Right atrium auricular region (tissue), 2 donors: ENCODE results near the gene BRINP2. TPM values are rescaled to one million over a fixed set of nuclear protein-coding genes. Genes with fewer than 3 reads are reported as not detected.

Source experiments
- DNase-seq: peaks from one replicate; pipeline ENCODE4 v3.0.0-alpha.2; 2019; ENCODE audit warnings: low spot score
- H3K27ac ChIP-seq, 2 donors: fragments of 200-600 bp; sonication (generic); 1 replicate in 1 of 2; 2 replicates in 1 of 2; pipeline ENCODE4 v1.5.1; 2016 to 2019
- H3K27me3 ChIP-seq, 2 donors: fragments of 200-600 bp; sonication (generic); one replicate each; pipeline versions ENCODE4 v1.5.1 to v1.6.0; 2017 to 2019
- H3K36me3 ChIP-seq: fragments of 200-600 bp; sonication (generic); one replicate; pipeline ENCODE4 v1.5.1; 2016
- H3K4me1 ChIP-seq, 2 donors: fragments of 200-600 bp; sonication (generic); one replicate each; pipeline versions ENCODE4 v1.5.1 to v1.6.0; 2017 to 2019
- H3K4me3 ChIP-seq, 2 donors: fragments of 200-600 bp; sonication (generic); 1 replicate in 1 of 2; 2 replicates in 1 of 2; pipeline ENCODE4 v1.5.1; 2017 to 2019; ENCODE audit warnings: mild to moderate bottlenecking in 1 of 2, moderate library complexity in 1 of 2
- H3K9me3 ChIP-seq, 2 donors: fragments of 200-600 bp; sonication (generic); one replicate each; pipeline ENCODE4 v1.5.1; 2019
- CTCF ChIP-seq, 2 donors: fragments of 200-600 bp; sonication (generic); IDR thresholded peaks; one replicate each; pipeline ENCODE4 v1.5.1; 2019; ENCODE audit warnings: antibody characterized with exemption in 2 of 2
- total RNA-seq, 2 donors: library from RNA; depleted of rRNA; stranded (reverse); fragments of >200 nt; gene quantifications; one replicate each; pipeline ENCODE4 v1.1.0, GENCODE V29; 2016

BRINP2 gene
- total RNA-seq, 2 donors from 2014 or later: 0.96 to 1.1 TPM

GRCh38 chr1:177274687-177275211, 104.0 kb downstream of the BRINP2 start:
- no peak for TF ChIP-seq CTCF (IDR thresholded peaks at IDR 0.05)
- Histone ChIP-seq H3K4me3 (no peak overlapping the region), H3K4me1 (peaks cover 0 to 19% of the 10 kb centered on the region in 2 donors), H3K36me3 (no peaks in the 10 kb centered on the region), H3K27ac (peak overlapping the region in 1 of 2 donors; percentile 46), H3K27me3 (no peaks in the 10 kb centered on the region), H3K9me3 (no peaks in the 10 kb centered on the region)
- no peak for DNase-seq

- H3K27me3 ChIP-seq: no peaks in the 10 kb centered on the region
- peaks cover 0 to 19% of the 10 kb centered on the region in 2 donors for H3K4me1 ChIP-seq
- H3K36me3 ChIP-seq: no peaks in the 10 kb centered on the region
- no peak overlapping the region for H3K4me3 ChIP-seq
- no peaks in the 10 kb centered on the region for H3K9me3 ChIP-seq
- no peak overlapping the region for H3K27ac ChIP-seq
- DNase-seq: no peak
- no peak for TF ChIP-seq CTCF (IDR thresholded peaks at IDR 0.05)
Measured at GRCh38 chr1:177275736-177276135, 105.0 kb downstream of the BRINP2 start.

GRCh38 chr1:177278626-177279390, 108.0 kb downstream of the BRINP2 start:
- H3K27me3 ChIP-seq: no peaks in the 10 kb centered on the region
- peaks cover 0 to 19% of the 10 kb centered on the region in 2 donors for H3K4me1 ChIP-seq
- H3K27ac ChIP-seq: no peak overlapping the region
- H3K9me3 ChIP-seq: no peaks in the 10 kb centered on the region
- no peaks in the 10 kb centered on the region for H3K36me3 ChIP-seq
- no peak overlapping the region for H3K4me3 ChIP-seq
- TF ChIP-seq CTCF (IDR thresholded peaks at IDR 0.05): peak in 1 of 2 donors; percentile 14
- no peak for DNase-seq

- Histone ChIP-seq H3K4me3 (no peak overlapping the region), H3K4me1 (no peaks in the 10 kb centered on the region), H3K36me3 (no peaks in the 10 kb centered on the region), H3K27ac (no peak overlapping the region), H3K9me3 (no peaks in the 10 kb centered on the region), H3K27me3 (no peaks in the 10 kb centered on the region)
- TF ChIP-seq CTCF (IDR thresholded peaks at IDR 0.05): no peak
- no peak for DNase-seq
Measured at GRCh38 chr1:177281901-177282300, 111.1 kb downstream of the BRINP2 start.

GRCh38 chr1:177282976-177283375, 112.2 kb downstream of the BRINP2 start:
- Histone ChIP-seq H3K4me3 (no peak overlapping the region), H3K4me1 (no peaks in the 10 kb centered on the region), H3K36me3 (no peaks in the 10 kb centered on the region), H3K27me3 (no peaks in the 10 kb centered on the region), H3K27ac (no peak overlapping the region), H3K9me3 (no peaks in the 10 kb centered on the region)
- DNase-seq: no peak
- no peak for TF ChIP-seq CTCF (IDR thresholded peaks at IDR 0.05)
